ENCODE results near the gene CMIP. TPM values are rescaled to one million over a fixed set of nuclear protein-coding genes. Genes with fewer than 3 reads are reported as not detected.

Gene CMIP
- total RNA-seq, 3 donors from 2014 or later = 14.9 to 23.9 (median 17.6) TPM

DNA sequence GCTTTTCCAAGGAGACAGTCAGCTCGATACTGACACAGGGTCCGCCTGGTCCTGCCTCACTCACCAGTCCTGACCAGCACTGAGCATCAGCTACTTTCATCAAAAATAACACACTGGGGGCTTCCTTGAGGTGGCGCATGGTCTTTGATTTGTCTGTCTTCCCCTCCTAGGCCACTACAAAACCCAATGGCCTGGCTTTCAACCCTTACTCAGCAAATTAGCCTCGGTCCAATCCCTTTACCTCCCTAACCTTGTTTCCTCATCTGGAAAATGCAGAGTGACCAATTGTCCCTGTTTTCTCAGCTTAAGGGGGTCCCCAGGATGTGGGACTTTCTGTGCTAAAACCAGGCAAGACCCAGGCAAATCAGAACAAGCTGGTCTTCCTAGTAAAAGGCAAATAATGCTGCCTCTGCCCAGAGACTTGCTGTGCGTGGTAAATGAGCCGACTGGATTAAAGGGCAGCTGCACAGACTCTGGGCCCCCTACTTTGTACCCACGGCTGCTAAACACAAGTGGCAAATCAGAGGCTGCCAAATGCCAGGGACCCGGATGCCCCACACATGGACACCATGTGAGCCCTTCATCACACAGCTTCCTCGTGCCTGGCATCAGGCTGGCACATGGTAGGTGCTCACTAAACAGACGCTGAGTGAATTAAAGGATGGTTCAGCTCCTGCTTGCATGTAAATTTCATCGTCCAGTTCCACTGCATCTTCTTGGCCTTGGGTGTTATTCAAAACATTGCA, 31.2 kb upstream of the CMIP start:
- Histone ChIP-seq H3K36me3 (no peaks in the 10 kb centered on the region), H3K27me3 (no peaks in the 10 kb centered on the region), H3K4me1 (no peaks in the 10 kb centered on the region), H3K9me3 (no peaks in the 10 kb centered on the region), H3K4me3 (no peak overlapping the region), H3K27ac (no peak overlapping the region)
- DNase-seq (ENCODE audit: low spot score in 2 of 2) = no peak
- TF ChIP-seq POLR2A (IDR thresholded peaks at IDR 0.05) = no peak
- TF ChIP-seq, protein P1, sequence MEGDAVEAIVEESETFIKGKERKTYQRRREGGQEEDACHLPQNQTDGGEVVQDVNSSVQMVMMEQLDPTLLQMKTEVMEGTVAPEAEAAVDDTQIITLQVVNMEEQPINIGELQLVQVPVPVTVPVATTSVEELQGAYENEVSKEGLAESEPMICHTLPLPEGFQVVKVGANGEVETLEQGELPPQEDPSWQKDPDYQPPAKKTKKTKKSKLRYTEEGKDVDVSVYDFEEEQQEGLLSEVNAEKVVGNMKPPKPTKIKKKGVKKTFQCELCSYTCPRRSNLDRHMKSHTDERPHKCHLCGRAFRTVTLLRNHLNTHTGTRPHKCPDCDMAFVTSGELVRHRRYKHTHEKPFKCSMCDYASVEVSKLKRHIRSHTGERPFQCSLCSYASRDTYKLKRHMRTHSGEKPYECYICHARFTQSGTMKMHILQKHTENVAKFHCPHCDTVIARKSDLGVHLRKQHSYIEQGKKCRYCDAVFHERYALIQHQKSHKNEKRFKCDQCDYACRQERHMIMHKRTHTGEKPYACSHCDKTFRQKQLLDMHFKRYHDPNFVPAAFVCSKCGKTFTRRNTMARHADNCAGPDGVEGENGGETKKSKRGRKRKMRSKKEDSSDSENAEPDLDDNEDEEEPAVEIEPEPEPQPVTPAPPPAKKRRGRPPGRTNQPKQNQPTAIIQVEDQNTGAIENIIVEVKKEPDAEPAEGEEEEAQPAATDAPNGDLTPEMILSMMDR (IDR thresholded peaks at IDR 0.05) = no peak
- TF ChIP-seq POLR2AphosphoS5 (IDR thresholded peaks at IDR 0.05) = no peak
- intact Hi-C loops (cut with DNase I; ENCODE audit: low total_unique reads) = no loop called here

DNA sequence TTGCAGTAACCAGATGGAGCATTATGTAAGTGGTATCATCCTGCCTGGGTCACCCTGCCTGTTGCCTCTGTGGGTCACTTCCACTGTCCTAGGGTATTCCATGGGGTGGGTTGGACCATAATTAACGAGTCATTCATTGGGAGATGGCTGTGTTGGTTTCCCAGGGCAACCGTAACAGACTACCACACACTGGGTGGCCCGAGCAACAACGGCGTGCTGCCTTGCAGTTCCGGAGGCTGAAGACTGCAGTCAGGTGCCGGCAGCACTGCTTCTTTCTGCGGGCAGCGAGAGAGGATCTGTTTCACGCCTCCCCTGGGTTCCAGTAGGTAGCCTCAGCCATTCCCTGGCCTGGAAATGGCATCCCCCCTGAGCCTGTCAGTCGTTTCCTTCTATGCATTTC, 28.9 kb upstream of the CMIP start:
- H3K4me1 ChIP-seq = no peaks in the 10 kb centered on the region
- H3K27me3 ChIP-seq = no peaks in the 10 kb centered on the region
- no peak overlapping the region for H3K4me3 ChIP-seq
- no peaks in the 10 kb centered on the region for H3K9me3 ChIP-seq
- no peak overlapping the region for H3K27ac ChIP-seq
- DNase-seq (ENCODE audit: low spot score in 2 of 2) = no peak
- TF ChIP-seq POLR2A (IDR thresholded peaks at IDR 0.05) (no peak), POLR2AphosphoS5 (IDR thresholded peaks at IDR 0.05) (no peak)
- TF ChIP-seq, protein P1 (IDR thresholded peaks at IDR 0.05) = no peak
- intact Hi-C loops (cut with DNase I; ENCODE audit: low total_unique reads) = no loop called here
- no peaks in the 10 kb centered on the region for H3K36me3 ChIP-seq

DNA sequence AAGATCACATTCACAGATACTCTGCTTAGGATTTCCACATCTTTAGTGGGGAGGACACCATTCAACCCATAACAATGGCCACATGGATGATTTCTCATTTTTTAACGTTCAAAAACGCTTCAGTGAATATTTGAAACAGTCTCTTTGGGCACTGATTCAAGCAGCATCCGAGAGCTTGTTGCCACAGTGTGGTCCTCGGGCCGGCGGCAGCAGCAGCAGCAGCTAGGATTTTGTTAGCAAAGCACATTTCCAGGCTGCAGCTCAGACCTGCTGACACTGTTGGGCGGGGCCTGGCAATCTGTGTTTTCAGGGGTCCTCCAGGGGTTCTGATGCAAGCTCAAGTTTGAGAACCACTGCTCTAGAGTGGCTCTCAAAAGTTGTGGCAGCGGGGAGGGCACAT, 27.9 kb upstream of the CMIP start:
- H3K4me3 ChIP-seq = no peak overlapping the region
- intact Hi-C loops (cut with DNase I; ENCODE audit: low total_unique reads) = no loop called here
- TF ChIP-seq, protein P1 (IDR thresholded peaks at IDR 0.05) = no peak
- TF ChIP-seq POLR2A (IDR thresholded peaks at IDR 0.05) (no peak), POLR2AphosphoS5 (IDR thresholded peaks at IDR 0.05) (no peak)
- no peaks in the 10 kb centered on the region for H3K27me3 ChIP-seq
- H3K27ac ChIP-seq = no peak overlapping the region
- no peaks in the 10 kb centered on the region for H3K4me1 ChIP-seq
- no peaks in the 10 kb centered on the region for H3K36me3 ChIP-seq
- DNase-seq (ENCODE audit: low spot score in 2 of 2) = no peak
- no peaks in the 10 kb centered on the region for H3K9me3 ChIP-seq

DNA sequence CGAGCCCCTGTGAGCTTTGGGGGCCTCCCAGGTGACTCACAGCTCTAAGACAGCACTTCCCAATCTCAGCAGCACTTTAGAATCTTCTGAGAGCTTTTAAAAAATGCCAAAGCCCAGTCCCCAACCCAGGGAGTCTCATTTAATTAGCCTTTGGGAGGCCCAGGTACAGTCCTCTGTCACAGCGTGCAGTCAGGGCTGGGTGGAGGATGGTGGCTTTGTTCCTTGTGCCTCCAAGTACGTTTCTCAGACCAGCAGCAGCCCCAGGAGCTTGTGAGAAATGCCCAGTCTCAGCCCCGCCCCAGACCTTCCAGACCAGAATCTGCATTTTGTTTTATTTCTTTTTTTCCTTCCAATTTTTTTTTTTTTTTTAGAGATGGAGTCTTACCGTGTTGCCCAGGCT, 27.4 kb upstream of the CMIP start:
- no peaks in the 10 kb centered on the region for H3K36me3 ChIP-seq
- no peak for DNase-seq (ENCODE audit: low spot score in 2 of 2)
- no peaks in the 10 kb centered on the region for H3K4me1 ChIP-seq
- no peaks in the 10 kb centered on the region for H3K9me3 ChIP-seq
- no peak overlapping the region for H3K4me3 ChIP-seq
- H3K27me3 ChIP-seq = no peaks in the 10 kb centered on the region
- intact Hi-C loops (cut with DNase I; ENCODE audit: low total_unique reads) = no loop called here
- no peak for TF ChIP-seq POLR2A (IDR thresholded peaks at IDR 0.05)
- no peak for TF ChIP-seq POLR2AphosphoS5 (IDR thresholded peaks at IDR 0.05)
- H3K27ac ChIP-seq = no peak overlapping the region

DNA sequence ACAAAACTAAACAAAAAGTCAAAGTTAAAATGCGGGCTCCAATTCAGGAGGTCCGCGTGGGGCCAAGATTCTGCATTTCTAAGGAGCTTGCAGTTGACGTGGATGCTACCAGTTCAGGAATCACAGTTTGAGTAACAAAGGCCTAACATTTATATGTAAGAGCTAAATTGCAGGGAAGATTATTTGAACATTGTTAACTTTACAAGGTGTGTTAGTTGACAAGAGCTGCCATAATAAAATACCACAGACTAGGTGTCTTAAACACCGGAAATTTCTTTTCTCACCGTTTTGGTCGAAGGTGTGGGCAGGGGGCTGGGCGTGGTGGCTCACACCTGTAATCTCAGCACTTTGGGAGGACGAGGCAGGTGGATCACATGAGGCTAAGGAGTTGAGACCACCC, 24.8 kb upstream of the CMIP start:
- H3K9me3 ChIP-seq = no peaks in the 10 kb centered on the region
- no peak for TF ChIP-seq POLR2A (IDR thresholded peaks at IDR 0.05)
- TF ChIP-seq, protein P1 (IDR thresholded peaks at IDR 0.05) = no peak
- no peak for TF ChIP-seq POLR2AphosphoS5 (IDR thresholded peaks at IDR 0.05)
- no peaks in the 10 kb centered on the region for H3K27me3 ChIP-seq
- no peaks in the 10 kb centered on the region for H3K4me1 ChIP-seq
- H3K4me3 ChIP-seq = no peak overlapping the region
- H3K27ac ChIP-seq = no peak overlapping the region
- no peak for DNase-seq (ENCODE audit: low spot score in 2 of 2)
- no peaks in the 10 kb centered on the region for H3K36me3 ChIP-seq
- intact Hi-C loops (cut with DNase I; ENCODE audit: low total_unique reads) = no loop called here
